ENCODE results near the gene SLC8A2.

SLC8A2 gene, protein sequence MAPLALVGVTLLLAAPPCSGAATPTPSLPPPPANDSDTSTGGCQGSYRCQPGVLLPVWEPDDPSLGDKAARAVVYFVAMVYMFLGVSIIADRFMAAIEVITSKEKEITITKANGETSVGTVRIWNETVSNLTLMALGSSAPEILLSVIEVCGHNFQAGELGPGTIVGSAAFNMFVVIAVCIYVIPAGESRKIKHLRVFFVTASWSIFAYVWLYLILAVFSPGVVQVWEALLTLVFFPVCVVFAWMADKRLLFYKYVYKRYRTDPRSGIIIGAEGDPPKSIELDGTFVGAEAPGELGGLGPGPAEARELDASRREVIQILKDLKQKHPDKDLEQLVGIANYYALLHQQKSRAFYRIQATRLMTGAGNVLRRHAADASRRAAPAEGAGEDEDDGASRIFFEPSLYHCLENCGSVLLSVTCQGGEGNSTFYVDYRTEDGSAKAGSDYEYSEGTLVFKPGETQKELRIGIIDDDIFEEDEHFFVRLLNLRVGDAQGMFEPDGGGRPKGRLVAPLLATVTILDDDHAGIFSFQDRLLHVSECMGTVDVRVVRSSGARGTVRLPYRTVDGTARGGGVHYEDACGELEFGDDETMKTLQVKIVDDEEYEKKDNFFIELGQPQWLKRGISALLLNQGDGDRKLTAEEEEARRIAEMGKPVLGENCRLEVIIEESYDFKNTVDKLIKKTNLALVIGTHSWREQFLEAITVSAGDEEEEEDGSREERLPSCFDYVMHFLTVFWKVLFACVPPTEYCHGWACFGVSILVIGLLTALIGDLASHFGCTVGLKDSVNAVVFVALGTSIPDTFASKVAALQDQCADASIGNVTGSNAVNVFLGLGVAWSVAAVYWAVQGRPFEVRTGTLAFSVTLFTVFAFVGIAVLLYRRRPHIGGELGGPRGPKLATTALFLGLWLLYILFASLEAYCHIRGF

DNA sequence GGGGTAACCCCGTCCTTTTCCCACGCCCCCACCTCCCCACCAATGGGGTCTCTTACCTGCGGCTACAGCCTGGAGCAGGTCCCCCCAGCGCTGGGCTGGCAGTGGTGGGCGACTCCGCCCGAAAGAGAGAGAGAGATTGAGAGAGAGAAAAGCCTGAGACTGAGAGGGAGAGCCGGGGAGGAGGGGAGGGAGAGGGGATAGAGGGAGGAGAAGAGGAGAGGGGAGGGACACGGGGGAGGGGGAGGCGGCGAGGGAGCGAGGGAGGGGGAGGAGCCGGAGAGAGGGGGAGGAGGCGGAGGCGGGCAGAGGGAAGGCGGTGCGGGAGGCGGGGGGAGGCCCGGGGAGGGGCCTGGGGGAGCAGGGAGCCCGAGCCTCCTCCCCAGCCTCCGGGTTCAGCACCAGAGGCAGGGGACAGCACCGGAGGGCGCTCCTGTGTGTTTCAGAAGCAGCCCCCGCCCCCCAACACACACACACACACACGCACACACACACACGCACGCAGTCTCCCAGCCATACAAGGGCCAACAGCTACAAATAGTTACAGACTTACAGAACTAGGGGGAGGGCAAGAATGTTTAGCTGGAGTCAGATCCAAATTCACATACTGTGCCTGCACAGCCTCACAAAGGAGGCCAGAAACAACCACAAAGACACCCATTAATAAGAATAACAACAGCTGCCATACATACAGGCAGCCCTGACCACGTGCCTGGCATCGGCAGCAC lies at the start of gene SLC8A2:
SLC8A2 (minus strand) TSS at position 161 of the 725 bp plus-strand sequence. CDS start 5,490 bp downstream, outside the sequence.
- DNase-seq: peak; percentile 72

DNA sequence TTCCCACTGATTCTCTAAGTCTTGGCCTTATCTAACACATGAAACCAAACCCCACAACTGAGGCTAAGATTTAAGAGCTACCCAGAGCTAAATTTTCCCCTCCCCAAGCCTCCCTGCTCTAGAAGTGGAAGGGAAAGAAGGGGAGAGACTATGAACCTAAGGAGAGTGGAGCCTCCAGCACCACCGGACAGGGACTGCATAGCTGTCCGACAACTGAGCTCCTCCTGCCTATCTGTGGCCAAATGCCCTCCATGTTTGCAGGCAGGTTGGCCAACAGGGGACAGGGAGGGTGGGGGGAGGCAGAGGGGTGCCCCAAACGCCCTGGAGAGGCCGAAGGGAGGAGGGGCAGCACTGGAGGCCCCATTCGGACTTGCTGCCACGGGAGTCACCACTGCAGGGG lies 49.1 kb upstream of the SLC8A2 start:
- no peak for DNase-seq

DNA sequence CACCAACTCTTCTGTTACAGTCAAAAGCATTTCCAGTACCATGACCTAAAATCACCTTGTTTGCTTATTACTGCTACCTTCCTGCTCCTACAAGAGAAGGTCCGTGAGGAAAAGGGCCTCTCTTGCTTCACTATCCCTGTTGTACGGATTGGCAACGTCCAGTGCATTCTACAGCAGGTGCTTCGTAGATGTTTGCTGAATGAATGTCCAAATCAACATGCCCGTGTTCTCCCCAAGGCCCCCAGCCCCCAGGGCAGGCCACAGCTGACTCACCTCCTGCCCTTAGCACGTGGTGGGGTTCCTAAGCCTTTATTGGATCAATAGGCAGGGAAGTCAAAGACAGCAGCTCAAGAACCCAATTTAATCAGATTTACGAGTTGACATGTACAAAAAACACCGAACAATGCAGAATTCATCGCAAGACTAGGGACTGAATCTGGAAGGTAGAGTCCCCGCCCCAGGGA lies 48.7 kb upstream of the SLC8A2 start:
- no peak for DNase-seq

DNA sequence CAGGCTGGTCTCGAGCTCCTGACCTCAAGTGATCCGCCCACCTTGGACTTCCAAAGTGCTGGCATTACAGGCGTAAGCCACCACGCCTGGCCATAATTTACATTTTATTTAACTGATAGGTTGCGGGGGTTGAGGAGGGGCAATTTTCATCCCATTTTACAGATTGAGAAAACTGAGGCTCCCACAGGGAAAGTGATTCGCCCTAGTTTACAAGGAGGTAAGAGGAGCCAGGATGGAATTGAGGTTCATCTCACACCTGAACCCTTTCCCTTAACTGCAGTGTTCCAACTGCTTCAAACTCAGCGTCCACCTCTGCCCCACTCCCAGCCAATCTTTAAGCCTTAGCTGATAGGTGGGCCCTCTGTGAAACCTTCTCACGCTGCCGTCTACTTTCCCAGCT lies 47.2 kb upstream of the SLC8A2 start:
- no peak for DNase-seq

DNA sequence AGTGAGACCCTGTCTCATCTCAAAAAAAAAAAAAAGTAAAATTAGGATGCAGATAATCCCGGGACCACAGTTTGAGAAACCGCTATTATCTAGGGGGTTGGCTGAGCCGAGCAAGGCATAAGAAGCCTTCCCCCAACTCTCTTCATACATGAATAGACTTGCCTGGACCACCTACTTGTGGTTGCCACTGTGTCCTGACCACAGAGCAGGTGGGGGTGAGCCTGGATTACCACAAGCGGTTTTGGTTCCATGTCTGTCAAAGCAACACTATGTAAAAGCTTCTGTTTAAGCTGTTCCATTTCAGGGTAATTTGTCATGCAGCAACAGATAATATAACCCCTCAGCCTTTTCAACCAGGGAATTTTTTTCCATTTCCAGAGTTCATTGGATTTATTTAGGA lies 46.4 kb upstream of the SLC8A2 start:
- DNase-seq: no peak

DNA sequence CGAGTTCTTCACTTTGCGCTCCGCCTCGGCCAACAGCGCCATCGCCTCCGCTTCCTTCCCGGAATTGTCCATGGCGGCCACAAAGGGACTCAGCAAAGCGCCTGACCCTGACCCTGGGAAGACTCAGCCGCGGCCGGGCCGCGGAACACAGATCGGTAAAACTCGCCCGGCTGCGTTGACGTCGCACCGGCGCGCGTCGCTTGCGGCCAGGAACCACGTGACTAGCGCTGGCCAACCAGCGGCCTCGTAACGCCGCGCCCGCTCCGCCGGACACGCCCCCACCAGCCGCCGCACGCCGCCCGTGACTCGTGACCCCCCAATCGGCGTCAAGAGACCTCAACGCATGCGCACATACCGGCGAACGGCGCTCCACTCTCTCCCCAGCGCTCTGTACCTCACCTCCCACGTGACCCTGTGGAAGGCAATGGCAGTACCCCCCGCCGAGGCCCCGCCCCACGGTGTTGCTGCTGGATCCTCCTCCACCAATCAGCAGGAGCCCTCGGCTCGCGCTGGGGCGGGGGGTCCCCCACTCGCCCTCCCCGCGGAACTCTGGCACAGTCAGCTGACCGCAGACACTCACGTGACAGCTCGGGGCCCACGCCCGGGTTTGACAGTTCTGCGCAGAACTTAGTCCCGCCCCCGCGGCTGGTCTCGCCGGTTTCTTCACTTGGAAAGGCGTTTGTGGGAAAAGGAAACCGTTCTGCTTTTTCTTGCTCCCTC lies 43.3 kb upstream of the SLC8A2 start, which contains the start of gene NAPA:
NAPA (minus strand) TSS at position 195 of the 720 bp plus-strand sequence; CDS start at position 72, 123 bp downstream.
- peak; percentile 99 for DNase-seq

DNA sequence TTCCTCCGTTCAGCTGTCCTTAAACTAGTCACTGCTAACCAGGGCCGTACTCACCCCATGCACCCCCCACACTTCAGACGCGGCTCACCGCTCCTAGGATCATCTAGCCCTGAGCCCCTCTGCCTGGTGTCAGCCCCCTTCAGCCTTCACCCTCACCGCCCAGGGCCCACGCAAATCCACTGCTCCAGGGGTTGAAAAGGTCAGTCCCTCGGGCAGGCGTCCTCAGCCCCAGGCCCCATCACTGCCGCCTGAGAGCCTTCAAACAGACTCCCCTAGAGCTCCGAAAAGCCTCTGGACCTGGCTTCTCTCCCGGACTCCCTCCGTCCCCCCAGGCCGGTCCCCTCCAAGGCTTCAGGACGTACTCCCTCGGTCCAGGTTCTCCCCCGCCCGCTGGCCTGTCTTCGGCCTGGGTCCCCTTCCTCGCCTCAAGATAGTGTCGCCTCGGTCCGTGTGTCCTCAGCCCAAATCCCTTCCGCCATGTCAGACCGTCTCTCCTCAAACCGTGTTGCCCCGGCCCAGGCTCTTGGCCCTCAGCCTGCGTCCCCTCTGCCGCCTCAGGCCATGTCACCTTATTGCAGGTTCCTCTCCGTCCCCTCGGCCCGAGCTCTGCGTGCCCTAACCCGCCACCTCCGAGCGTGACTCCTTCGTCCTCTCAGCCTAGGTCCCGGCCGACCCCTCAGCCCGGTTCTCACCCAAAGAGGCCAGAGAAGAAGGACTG lies 42.6 kb upstream of the SLC8A2 start:
- DNase-seq: no peak

DNA sequence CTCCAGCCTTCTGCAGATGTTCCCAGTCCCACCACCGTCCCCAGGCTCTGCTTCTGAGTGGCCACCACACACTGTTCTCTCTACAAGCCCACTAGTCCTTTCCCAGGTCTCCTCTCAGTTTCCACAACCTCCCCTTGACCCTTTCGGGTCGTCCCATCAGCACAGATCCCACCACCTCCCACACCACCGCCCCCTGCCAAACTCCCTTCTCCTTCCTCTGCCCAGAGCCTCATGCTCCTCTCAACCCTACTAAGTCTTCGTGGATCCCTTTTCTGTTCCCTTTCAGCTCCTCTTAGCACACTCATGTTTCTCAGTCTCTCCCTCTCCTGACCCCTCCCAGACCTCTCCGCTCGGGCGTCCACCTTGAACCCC lies 41.2 kb upstream of the SLC8A2 start:
- DNase-seq: no peak

DNA sequence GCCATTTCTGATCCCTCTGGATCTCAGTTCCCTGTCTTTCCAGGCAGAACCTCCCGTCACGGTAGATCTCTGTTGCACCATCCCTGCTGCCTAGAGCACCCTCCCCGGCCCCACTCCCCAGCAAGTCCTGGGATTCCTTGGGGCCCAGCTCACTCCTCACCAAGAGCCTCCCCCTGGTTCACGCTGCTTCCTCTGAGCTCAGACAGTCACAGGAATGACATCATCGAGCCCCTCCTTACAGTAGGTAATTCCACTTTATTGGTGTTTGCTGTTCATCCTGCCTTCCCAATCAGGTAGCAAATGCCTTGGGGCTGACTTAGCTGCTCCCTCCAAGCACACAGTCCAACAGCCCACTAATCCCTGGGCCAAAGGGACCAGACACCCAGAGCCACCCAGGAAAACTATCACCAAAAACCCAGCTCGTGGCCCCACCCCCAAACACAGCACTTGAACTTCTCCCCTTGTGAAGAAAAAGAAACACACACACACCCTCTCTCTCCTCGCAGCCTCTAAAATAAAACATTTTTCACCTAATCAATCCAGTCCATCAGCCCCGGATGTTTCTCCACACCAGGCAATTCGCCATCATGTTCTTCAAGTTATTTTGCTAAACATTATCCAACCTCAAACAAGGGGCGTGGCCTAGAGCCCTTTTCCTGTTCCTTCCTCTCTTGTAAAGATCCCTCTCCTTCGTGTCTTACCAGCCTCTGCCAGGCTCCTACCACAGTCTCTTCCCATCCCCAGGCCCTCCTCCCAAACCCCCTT lies 40.7 kb upstream of the SLC8A2 start:
- no peak for DNase-seq

DNA sequence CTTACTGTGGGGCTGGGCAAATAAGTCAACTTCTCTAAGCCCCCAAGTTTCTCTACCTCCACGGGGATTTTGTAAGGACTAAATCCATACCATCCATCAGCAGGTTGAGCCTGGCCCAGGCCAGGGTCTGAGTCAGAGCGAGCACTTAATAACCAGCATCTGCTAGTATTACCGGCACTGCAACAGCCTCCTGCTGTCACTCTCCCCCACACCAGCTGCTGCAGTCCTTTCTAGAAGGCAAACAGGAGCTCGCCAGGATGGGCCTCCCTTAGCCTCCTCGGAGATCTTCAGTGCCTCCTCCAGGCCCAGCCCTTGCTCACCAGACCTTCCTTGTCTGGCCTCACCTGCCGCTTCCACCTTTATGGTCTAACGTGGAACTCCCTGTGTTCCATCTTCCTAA lies 40.0 kb upstream of the SLC8A2 start:
- DNase-seq: peak; percentile 90

DNA sequence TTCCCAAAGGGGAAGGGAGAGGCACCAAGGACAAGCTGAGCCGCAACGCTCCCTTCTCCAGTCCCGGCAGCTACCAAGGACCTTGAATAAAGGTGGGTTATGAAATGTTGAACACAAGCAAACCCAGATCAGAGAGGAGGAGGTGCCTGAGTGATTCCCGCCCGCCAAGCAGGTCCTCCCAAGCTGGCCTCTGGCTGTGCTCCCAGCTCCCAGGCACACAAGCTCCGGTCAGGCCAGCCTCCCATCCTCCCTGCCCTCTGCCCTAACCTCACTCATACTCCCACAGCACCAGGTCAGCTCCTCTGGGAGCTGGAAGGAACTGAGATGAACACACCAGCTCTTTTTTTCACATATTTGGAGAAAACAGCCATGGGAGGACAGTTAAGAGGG lies 39.4 kb upstream of the SLC8A2 start:
- peak; percentile 56 for DNase-seq

DNA sequence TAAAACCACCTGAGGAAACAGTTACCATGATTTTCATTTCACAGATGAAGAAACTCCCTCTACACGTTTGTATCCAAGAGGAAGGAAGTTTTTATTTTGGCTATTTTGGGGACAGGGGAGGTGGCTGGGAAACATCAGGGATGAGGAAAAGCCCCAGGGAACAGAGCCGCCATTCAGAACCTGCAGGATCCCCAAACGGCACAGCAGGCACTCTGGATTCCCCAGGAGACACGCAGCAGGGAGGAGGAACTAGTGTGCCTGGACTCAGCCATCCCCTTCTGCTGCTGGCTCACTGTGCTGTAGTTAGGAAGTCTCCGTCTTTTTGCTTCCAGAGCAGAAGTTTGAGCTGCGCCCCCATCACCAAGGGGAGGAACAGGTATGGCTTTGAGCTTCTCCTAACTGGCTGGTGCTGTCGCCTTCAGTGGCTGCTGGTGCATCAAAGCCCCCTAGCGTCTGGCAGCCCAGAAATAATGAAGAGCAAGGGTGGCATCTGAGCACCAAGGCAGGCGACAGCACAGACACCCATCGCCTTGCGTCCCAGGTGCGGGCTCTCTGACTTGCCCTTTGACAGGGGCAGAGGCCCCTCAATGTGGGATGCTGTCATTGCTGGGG lies 38.9 kb upstream of the SLC8A2 start:
- DNase-seq: peak; percentile 80

DNA sequence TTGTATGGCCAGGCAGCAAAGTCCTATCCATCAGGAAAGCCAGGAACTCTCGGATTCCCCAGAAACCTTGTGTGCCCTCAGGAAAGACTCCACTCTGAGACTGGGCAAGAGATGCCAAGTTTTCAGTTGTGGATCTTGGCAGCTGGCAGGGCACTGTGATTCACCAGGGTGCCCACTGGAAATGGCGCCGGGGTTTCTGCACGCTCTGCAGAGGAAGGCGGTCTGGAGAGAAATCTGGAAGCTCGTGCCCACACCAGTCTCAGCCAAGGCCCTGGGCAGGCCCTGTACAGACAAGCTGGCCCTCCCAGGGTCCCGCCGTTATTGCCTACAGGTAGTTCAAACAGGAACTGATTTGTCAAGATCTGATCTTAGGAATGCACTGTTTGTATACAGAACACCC lies 38.3 kb upstream of the SLC8A2 start:
- DNase-seq: no peak

DNA sequence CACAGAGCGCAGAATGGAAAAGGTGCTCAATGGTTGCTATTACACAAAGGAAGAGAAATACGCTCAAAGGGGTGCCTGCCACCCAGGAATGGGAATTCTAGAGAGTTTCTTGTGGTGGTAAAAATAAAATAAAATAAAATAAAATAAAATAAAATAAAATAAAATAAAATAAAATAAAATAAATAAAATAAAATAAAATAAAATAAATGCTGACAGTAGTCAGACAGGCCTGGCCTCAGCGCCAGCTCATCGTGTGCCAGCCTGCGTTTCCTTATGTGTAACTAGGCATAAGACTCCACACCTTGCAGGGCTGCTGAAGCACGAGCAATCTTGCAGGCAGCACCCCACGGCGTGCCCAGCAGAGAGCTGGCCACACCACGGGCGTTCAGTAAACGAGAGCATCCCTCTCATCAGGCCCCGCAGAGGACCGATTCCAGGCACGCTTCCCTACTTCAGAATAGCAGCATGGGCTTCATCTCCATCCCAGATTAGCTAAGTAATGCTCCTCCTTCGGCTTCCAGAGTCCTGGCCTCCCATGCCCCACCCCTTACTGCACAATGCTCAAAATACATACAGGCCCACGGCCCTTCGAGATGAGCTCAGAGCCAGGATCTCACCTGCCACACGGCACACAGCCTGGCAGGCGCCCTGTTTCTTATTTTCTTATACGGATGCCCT lies 37.6 kb upstream of the SLC8A2 start:
- peak; percentile 9 for DNase-seq

DNA sequence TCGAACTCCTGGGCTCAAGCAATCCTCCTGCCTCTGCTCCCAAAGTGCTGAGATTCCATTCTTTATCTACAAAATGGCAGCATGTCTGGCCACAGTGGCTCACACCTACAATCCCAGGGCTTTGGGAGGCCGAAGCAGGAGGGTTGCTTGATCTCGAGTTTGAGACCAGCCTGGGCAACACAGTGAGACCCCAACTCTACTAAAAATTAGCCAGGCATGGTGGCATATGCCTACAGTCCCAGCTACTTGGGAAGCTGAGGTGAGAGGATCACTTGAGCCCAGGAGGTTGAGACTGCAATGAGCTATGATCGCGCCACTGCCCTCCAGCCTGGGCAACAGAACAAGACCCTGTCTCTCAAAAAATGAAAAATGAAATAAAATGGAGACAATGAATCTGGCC lies 37.0 kb upstream of the SLC8A2 start:
- DNase-seq: no peak

DNA sequence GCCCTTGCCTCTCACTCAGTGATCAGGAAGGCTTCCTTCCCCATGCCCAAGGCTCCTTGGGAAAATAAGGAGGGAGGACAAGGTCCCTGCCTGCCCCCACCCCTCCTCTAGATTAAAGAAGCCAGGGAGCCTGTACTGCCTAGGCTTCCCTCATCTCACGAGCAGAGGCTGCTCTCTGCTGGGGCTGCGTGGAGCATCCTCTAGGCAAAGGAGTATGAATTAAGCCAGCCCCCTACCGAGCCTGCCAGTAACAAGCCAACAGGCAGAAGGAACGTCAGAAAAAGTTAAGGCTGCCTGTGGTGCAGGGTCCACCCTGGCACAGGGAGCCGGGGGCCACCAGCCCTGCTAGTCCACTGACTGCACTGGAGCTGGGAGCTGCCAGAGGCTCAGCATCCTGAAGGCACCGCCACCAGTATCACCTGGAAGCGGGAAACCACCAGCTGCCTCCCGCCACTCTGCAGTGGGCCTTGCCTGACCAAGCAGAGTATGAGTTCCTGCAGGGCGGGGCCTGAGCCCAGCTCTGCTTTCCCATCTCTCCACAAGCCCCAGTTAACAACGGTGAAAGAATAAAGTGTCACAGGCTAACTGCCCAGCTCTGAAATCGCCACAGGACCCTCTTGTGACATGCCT lies 36.3 kb upstream of the SLC8A2 start:
- peak; percentile 80 for DNase-seq

DNA sequence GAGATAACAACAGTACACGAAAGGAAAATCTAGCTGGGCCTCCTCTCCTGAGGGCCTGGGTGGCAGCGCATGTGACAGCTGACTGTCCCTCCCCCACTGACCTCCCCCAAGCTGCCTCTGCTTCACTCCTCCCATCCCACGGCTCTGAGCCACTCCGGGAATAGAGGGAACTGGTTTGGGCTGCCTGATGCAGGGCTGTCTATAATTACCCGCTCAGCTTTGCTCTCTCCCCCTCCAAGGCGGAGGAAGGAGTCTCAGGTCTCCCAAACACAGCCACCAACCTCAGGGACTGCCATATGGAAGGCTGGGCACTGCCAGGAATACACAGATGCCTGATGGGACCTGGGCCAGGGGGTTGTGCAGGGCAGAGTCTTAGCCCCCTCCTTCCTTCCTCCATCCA lies 35.3 kb upstream of the SLC8A2 start:
- DNase-seq: peak; percentile 87

DNA sequence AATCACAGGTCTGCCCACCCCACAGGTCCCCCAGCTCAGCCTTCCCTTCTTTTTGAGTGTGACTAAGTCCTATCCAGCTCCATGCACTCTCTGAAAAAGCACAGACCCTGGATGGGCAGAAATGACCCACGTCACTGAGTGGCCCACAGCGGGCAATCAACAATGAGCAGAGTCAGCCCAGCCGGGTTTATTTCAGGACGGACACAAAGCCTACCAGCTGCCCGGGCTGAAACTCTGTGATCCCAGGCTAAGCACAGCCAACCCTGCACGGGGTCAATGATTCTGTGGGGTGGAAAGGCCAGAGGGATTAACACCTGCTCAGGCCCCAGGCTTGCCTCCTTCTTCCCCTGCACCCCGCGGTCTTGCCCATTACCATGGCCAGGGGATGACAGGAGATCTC lies 34.8 kb upstream of the SLC8A2 start:
- DNase-seq: no peak

DNA sequence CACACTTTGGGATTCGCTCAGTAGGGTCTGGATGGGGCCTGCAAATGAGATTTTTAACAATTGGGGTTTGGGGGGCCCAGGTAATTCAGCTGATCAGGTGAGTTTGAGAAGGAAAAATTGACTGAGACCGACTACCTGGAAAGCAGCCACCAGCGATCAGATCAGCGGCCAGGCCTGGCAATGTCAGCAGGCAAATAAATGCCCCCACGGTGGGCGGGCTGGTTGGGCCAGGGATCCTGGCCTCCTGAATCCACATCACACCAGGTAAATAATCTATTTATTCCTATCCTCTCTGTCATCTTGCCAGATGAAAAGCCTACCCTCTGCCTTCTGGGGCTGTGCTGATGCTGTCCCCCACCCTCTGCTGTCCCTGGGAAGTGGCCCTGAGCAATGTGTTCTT lies 33.8 kb upstream of the SLC8A2 start:
- DNase-seq: no peak

DNA sequence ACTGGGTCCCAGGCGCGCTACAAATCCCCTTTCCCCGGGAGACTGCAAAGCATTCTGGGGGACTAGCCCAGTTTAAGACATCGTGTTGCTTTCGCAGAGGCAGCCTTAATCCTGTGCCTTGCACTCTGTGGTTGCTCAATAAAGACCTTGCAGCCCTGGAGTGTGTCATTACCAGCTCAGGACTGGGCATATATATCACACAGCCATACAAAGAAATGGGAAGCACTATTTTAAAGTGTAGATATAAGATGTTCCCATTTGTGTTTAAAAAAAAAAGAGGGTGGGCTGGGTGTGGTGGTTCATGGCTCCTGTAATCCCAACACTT lies 32.1 kb upstream of the SLC8A2 start:
- no peak for DNase-seq
